Measurements from ENCODE around the gene THSD7A.

DNA sequence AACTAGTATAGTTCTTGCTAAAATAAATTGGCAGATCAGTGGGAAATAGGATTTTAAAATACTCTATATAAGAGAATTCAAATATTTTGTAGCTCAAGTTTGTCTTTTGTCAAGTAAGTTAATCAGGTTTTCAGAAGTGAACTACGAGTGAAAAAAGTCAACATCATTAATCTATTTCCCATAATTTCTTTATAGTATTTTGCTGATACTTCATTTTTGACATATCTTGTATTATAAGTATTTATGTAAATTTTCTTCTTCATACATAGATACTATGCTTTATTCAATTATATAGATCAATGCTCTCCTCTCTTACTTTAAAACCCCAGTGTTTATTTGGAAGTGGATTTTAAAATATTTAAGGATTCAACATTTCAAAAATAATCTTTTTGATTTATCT lies 360.7 kb downstream of the THSD7A start:
- TF ChIP-seq GABPA (IDR thresholded peaks at IDR 0.05 in 1 of 2, conservative IDR thresholded peaks at IDR 0.05 in 1 of 2) (no peak), JUND (IDR thresholded peaks at IDR 0.05) (no peak), HNF4A (conservative IDR thresholded peaks at IDR 0.05) (no peak), FOXA2 (IDR thresholded peaks at IDR 0.05) (no peak), TAF1 (conservative IDR thresholded peaks at IDR 0.05) (no peak), YY1 (IDR thresholded peaks at IDR 0.05) (no peak)
- TF ChIP-seq, protein P1, sequence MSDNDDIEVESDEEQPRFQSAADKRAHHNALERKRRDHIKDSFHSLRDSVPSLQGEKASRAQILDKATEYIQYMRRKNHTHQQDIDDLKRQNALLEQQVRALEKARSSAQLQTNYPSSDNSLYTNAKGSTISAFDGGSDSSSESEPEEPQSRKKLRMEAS (IDR thresholded peaks at IDR 0.05): no peak
- TF ChIP-seq, protein P2, sequence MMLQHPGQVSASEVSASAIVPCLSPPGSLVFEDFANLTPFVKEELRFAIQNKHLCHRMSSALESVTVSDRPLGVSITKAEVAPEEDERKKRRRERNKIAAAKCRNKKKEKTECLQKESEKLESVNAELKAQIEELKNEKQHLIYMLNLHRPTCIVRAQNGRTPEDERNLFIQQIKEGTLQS (IDR thresholded peaks at IDR 0.05): no peak
- TF ChIP-seq, protein P3, sequence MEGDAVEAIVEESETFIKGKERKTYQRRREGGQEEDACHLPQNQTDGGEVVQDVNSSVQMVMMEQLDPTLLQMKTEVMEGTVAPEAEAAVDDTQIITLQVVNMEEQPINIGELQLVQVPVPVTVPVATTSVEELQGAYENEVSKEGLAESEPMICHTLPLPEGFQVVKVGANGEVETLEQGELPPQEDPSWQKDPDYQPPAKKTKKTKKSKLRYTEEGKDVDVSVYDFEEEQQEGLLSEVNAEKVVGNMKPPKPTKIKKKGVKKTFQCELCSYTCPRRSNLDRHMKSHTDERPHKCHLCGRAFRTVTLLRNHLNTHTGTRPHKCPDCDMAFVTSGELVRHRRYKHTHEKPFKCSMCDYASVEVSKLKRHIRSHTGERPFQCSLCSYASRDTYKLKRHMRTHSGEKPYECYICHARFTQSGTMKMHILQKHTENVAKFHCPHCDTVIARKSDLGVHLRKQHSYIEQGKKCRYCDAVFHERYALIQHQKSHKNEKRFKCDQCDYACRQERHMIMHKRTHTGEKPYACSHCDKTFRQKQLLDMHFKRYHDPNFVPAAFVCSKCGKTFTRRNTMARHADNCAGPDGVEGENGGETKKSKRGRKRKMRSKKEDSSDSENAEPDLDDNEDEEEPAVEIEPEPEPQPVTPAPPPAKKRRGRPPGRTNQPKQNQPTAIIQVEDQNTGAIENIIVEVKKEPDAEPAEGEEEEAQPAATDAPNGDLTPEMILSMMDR (IDR thresholded peaks at IDR 0.05; ENCODE audit: low read depth, low read length, missing input control): no peak
- TF ChIP-seq, protein P4, sequence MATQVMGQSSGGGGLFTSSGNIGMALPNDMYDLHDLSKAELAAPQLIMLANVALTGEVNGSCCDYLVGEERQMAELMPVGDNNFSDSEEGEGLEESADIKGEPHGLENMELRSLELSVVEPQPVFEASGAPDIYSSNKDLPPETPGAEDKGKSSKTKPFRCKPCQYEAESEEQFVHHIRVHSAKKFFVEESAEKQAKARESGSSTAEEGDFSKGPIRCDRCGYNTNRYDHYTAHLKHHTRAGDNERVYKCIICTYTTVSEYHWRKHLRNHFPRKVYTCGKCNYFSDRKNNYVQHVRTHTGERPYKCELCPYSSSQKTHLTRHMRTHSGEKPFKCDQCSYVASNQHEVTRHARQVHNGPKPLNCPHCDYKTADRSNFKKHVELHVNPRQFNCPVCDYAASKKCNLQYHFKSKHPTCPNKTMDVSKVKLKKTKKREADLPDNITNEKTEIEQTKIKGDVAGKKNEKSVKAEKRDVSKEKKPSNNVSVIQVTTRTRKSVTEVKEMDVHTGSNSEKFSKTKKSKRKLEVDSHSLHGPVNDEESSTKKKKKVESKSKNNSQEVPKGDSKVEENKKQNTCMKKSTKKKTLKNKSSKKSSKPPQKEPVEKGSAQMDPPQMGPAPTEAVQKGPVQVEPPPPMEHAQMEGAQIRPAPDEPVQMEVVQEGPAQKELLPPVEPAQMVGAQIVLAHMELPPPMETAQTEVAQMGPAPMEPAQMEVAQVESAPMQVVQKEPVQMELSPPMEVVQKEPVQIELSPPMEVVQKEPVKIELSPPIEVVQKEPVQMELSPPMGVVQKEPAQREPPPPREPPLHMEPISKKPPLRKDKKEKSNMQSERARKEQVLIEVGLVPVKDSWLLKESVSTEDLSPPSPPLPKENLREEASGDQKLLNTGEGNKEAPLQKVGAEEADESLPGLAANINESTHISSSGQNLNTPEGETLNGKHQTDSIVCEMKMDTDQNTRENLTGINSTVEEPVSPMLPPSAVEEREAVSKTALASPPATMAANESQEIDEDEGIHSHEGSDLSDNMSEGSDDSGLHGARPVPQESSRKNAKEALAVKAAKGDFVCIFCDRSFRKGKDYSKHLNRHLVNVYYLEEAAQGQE (IDR thresholded peaks at IDR 0.05): no peak
- TF ChIP-seq, protein P5, sequence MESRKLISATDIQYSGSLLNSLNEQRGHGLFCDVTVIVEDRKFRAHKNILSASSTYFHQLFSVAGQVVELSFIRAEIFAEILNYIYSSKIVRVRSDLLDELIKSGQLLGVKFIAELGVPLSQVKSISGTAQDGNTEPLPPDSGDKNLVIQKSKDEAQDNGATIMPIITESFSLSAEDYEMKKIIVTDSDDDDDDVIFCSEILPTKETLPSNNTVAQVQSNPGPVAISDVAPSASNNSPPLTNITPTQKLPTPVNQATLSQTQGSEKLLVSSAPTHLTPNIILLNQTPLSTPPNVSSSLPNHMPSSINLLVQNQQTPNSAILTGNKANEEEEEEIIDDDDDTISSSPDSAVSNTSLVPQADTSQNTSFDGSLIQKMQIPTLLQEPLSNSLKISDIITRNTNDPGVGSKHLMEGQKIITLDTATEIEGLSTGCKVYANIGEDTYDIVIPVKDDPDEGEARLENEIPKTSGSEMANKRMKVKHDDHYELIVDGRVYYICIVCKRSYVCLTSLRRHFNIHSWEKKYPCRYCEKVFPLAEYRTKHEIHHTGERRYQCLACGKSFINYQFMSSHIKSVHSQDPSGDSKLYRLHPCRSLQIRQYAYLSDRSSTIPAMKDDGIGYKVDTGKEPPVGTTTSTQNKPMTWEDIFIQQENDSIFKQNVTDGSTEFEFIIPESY (IDR thresholded peaks at IDR 0.05): no peak

Data from liver (tissue), 3 donors.